HepG2 (cell line): ENCODE results near the gene PGC. TPM values are rescaled to one million over a fixed set of nuclear protein-coding genes. Genes with fewer than 3 reads are reported as not detected.

ENCODE experiments used
- CHD4 ChIP-seq: fragments of 200-600 bp; sonication (generic); IDR thresholded peaks from 2 replicates; pipeline ENCODE4 v1.7.0; 2017; ENCODE audit warnings: mild to moderate bottlenecking, low read length, borderline replicate concordance
- HNRNPH1 ChIP-seq: fragments of 200-400 bp; formaldehyde crosslinking; optimal IDR thresholded peaks from 2 replicates; pipeline ENCODE3; 2017; ENCODE audit warnings: mild to moderate bottlenecking, low read depth, low read length
- MED13 ChIP-seq: sonication (generic); formaldehyde crosslinking; IDR thresholded peaks from 2 replicates; pipeline ENCODE4 v1.5.0; 2020; ENCODE audit warnings: missing genetic modification reagents
- NFKBIZ ChIP-seq: IDR thresholded peaks from 2 replicates; pipeline ENCODE4 v1.6.1; 2018; ENCODE audit warnings: missing genetic modification reagents, missing compliant biosample characterization
- ZFP36 ChIP-seq: fragments of 150-350 bp; IDR thresholded peaks from 2 replicates; pipeline ENCODE4 v1.6.1; 2018; ENCODE audit warnings: borderline replicate concordance, low read length, low read depth; ENCODE audit not compliant: partially characterized antibody
- ZFP36L1 ChIP-seq: sonication (generic); formaldehyde crosslinking; IDR thresholded peaks from 2 replicates; pipeline ENCODE4 v1.8.0; 2022; ENCODE audit warnings: mild to moderate bottlenecking, missing genetic modification reagents, moderate library complexity
- ZNF577 ChIP-seq: sonication (generic); formaldehyde crosslinking; IDR thresholded peaks from 2 replicates; pipeline ENCODE4 v1.4.0; 2020; ENCODE audit warnings: mild to moderate bottlenecking, low read depth, missing genetic modification reagents, borderline replicate concordance
- ZNF660 ChIP-seq: sonication (generic); formaldehyde crosslinking; IDR thresholded peaks from 2 replicates; pipeline ENCODE4 v1.5.1; 2020; ENCODE audit warnings: mild to moderate bottlenecking, low read depth, missing genetic modification reagents, borderline replicate concordance
- ZNF75D ChIP-seq: sonication (generic); formaldehyde crosslinking; IDR thresholded peaks from 2 replicates; pipeline ENCODE4 v1.8.1; 2023; ENCODE audit warnings: missing genetic modification reagents, mild to moderate bottlenecking, borderline replicate concordance
- polyA plus RNA-seq, 8 experiments: library from polyadenylated mRNA; depleted of rRNA in 3 of 8; stranded (reverse) in 7 of 8; unstranded in 1 of 8; fragments of >200 nt; fragmentation: Illumina TruSeq in 4 of 8; extraction: Trizol in 4 of 8; gene quantifications; 2 replicates each; pipeline versions ENCODE4 v1.2.1 to v1.2.3, GENCODE V29; 2011 to 2016; ENCODE audit warnings: low read depth in 4 of 8, missing spikeins in 1 of 8, mixed read lengths in 1 of 8; ENCODE audit not compliant: insufficient read depth in 1 of 8
- total RNA-seq, 5 experiments: library from RNA; depleted of rRNA; stranded (reverse); fragments of >200 nt; fragmentation: Illumina TruSeq; extraction: Trizol; gene quantifications; 2 replicates each; pipeline ENCODE4 v1.2.3, GENCODE V29; 2016; ENCODE audit warnings: low read depth in 1 of 5
- TF ChIP-seq, protein P1 (sequence below): sonication (generic); formaldehyde crosslinking; IDR thresholded peaks from 2 replicates; pipeline ENCODE4 v1.4.0; 2020; ENCODE audit warnings: missing genetic modification reagents
- TF ChIP-seq, protein P2 (sequence below): sonication (generic); formaldehyde crosslinking; IDR thresholded peaks from 2 replicates; pipeline ENCODE4 v1.4.0; 2020; ENCODE audit warnings: missing genetic modification reagents, mild to moderate bottlenecking, borderline replicate concordance
- TF ChIP-seq, protein P3 (sequence below): sonication (generic); formaldehyde crosslinking; IDR thresholded peaks from 2 replicates; pipeline ENCODE4 v1.4.0; 2020; ENCODE audit warnings: mild to moderate bottlenecking, missing genetic modification reagents, borderline replicate concordance

PGC gene
- total and polyA plus RNA-seq, 2 of the 13 experiments (the other 11 are each of a cell fraction or from before 2014, with no cell fraction given) = 426 to 502 TPM

DNA sequence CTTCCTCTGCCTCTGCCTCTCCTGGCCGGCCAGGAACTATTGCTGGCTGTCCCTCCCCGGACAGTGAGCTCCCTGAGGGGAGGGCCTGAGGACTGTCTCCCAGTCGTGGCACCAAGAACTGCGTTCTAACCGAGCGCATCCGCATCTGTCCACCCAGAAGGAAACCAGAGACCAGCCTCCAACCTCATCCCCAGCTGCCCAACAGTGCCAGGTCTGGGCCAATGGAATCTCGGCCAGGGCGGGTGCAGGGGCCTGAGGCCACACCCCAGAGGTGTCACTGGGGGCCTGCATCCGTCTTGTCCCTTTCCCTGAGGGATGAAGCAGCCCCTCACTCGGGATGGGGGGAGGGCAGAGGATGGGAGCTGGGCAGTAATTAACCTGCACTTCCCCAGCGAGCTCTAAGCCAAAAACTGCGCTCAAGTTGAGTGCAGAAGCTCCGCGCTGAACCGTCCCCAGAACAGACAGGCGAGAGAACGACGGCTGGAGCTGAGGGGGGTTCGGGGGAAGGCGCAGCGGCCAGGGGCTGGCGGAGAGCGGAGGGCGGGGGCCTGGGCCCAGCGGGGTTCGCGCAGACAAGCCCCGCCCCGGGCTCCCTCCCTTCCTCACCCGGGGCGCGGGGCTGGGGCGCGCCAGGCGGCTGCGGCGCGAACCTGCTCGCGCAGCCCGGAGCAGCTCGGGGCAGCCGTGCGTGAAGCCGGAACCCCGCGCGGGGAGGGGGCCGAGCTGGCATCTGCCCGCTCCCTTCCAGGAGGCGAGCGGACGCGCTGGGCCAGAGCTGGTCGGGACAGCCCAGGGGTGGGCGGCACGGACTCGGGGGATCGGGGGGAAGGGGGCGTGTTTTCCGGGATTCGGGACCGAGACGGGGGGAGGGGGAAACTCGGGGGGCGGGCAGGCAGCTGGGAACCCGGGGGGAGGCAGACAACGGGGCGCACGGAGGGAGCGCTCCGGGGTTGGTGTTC, 13.2 kb downstream of the PGC start (continued):
- TF ChIP-seq ZFP36L1 (CRISPR knock-in tag) (no peak), MED13 (CRISPR knock-in tag) (no peak), CHD4 (no peak; the same call in 1 of the 2 replicates), ZNF75D (CRISPR knock-in tag) (no peak), HNRNPH1 (no peak), ZNF577 (CRISPR knock-in tag) (no peak), ZNF660 (no peak), ZFP36 (no peak), NFKBIZ (no peak)
- TF ChIP-seq, protein P1, sequence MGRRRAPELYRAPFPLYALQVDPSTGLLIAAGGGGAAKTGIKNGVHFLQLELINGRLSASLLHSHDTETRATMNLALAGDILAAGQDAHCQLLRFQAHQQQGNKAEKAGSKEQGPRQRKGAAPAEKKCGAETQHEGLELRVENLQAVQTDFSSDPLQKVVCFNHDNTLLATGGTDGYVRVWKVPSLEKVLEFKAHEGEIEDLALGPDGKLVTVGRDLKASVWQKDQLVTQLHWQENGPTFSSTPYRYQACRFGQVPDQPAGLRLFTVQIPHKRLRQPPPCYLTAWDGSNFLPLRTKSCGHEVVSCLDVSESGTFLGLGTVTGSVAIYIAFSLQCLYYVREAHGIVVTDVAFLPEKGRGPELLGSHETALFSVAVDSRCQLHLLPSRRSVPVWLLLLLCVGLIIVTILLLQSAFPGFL = no peak
- TF ChIP-seq, protein P2, sequence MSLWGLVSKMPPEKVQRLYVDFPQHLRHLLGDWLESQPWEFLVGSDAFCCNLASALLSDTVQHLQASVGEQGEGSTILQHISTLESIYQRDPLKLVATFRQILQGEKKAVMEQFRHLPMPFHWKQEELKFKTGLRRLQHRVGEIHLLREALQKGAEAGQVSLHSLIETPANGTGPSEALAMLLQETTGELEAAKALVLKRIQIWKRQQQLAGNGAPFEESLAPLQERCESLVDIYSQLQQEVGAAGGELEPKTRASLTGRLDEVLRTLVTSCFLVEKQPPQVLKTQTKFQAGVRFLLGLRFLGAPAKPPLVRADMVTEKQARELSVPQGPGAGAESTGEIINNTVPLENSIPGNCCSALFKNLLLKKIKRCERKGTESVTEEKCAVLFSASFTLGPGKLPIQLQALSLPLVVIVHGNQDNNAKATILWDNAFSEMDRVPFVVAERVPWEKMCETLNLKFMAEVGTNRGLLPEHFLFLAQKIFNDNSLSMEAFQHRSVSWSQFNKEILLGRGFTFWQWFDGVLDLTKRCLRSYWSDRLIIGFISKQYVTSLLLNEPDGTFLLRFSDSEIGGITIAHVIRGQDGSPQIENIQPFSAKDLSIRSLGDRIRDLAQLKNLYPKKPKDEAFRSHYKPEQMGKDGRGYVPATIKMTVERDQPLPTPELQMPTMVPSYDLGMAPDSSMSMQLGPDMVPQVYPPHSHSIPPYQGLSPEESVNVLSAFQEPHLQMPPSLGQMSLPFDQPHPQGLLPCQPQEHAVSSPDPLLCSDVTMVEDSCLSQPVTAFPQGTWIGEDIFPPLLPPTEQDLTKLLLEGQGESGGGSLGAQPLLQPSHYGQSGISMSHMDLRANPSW (CRISPR knock-in tag) = no peak
- TF ChIP-seq, protein P3, sequence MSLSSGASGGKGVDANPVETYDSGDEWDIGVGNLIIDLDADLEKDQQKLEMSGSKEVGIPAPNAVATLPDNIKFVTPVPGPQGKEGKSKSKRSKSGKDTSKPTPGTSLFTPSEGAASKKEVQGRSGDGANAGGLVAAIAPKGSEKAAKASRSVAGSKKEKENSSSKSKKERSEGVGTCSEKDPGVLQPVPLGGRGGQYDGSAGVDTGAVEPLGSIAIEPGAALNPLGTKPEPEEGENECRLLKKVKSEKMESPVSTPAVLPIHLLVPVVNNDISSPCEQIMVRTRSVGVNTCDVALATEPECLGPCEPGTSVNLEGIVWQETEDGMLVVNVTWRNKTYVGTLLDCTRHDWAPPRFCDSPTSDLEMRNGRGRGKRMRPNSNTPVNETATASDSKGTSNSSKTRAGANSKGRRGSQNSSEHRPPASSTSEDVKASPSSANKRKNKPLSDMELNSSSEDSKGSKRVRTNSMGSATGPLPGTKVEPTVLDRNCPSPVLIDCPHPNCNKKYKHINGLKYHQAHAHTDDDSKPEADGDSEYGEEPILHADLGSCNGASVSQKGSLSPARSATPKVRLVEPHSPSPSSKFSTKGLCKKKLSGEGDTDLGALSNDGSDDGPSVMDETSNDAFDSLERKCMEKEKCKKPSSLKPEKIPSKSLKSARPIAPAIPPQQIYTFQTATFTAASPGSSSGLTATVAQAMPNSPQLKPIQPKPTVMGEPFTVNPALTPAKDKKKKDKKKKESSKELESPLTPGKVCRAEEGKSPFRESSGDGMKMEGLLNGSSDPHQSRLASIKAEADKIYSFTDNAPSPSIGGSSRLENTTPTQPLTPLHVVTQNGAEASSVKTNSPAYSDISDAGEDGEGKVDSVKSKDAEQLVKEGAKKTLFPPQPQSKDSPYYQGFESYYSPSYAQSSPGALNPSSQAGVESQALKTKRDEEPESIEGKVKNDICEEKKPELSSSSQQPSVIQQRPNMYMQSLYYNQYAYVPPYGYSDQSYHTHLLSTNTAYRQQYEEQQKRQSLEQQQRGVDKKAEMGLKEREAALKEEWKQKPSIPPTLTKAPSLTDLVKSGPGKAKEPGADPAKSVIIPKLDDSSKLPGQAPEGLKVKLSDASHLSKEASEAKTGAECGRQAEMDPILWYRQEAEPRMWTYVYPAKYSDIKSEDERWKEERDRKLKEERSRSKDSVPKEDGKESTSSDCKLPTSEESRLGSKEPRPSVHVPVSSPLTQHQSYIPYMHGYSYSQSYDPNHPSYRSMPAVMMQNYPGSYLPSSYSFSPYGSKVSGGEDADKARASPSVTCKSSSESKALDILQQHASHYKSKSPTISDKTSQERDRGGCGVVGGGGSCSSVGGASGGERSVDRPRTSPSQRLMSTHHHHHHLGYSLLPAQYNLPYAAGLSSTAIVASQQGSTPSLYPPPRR = no peak
